DMS114 treated with DMSO at 0.1 percent for 48 hours (cell line): Measurements from ENCODE around the gene MLLT1.
A peak's percentile ranks its signal among the peaks of the same experiment; 100 is the strongest.

Experiments
- DNase-seq: peaks from one replicate; lab custom pipeline; 2025; ENCODE audit not compliant: unreplicated experiment; lab: John Stamatoyannopoulos, UW

The MLLT1 gene

DNA sequence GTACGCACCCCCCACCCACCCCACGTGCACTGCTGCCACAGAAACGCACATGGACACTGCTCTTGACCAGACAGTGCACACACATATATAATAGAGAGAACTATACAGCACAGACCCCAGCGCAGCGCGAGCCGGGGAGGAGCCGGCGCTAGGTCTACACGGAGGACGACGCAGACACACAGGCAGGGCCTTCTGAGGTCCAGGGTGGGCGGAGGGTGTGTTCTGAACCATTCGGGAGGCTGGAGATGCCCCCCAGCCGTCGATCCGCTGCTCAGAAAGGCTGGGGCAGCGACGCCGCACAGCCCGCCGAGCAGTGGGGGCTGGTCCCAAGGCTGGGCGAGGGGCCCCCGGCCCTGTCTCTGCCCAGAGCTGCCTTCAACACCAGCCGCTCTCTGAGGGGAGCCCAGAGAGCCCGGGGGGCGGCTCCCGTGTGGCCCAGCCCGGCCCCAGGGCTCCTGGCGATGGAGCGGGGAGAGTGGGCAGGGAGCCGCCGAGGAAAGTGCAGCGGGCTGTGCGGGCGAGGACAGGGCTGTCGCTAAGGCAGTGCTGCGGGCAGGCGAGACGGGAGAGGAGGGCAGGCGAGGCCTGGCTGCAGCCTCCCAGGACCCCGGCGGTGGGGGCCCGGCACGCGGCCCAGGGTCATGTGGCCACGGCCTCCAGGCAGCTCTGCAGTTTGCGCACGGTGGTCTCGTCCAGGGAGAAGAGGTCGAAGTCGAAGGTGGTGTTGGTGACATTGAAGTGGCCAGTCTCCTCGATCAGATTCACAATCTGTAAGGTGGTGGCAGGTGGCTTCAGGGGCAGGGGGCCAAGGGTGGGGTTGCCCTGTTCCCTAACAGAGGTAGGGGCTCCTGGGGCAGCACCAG lies 67.1 kb downstream of the MLLT1 start:
- no peak for DNase-seq

GRCh38 chr19:6211632-6212402 lies 68.0 kb downstream of the MLLT1 start:
- no peak for DNase-seq

DNA sequence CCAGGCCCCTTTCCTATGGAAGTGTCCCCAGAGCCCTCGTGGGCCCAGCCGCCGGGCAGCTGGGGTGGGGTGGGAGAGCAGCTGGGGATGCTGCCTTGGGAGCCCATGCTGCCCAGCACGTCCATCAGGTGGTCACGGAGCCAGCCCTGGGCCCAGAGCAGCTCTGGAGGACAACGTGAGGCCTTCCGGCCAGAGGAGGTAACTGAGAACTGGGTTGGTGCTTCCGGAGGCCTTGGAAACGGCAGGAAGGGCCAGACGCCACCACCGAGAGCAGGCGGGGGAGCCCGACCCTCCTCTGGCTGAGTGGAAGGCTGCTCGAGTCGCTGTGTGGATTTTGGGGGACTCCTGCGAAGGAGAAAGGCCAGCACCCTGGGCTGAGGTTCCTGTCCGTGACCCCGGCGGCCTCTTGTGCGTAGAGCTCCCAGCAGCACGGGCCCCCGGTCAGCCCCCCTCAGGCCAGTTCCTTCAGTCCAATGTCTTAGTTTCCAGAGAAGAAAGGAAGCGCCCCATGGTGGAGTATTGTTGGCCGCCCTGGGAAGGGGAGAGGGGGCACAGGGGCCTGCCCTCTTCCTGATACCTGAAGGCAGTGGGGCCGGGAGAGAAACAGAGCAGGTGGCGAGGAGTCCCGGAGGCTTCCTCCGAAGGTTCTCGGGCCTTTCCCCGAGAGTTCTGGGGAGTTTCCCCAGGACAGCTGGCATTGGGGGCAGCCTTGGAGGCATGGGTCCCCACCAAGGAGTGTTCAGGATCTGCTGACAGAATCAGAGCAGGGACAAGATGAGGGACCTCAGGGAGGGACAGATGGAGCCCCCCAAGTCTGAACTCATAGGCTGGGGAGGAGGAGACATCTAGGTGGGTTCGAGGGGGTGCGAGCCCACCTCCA lies 68.8 kb downstream of the MLLT1 start:
- no peak for DNase-seq

DNA sequence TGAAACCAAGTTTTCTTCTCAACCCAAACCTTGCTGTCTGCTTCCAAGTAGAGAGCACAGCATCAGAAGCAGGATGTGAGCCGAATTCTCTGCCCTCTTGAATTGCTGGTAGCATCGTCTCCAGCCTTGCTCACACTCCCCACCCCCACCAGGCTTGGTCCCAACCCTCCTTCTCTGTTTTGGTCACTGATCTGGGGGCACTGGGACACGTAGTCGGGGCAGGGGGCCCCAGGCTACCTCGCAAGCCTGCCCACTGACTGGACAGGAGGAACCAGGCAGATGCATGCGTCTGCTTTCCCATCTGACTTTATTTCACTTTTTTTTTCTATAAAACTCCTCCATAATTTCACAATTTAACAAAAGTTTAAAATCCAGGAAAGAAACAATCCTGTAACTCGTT lies 69.7 kb downstream of the MLLT1 start:
- DNase-seq = no peak

GRCh38 chr19:6209680-6210079 lies 70.1 kb downstream of the MLLT1 start:
- no peak for DNase-seq

- no peak for DNase-seq
Observed at GRCh38 chr19:6209233-6209632, 70.5 kb downstream of the MLLT1 start.

- DNase-seq = no peak
Observed at GRCh38 chr19:6204866-6205723, 74.7 kb downstream of the MLLT1 start.

DNA sequence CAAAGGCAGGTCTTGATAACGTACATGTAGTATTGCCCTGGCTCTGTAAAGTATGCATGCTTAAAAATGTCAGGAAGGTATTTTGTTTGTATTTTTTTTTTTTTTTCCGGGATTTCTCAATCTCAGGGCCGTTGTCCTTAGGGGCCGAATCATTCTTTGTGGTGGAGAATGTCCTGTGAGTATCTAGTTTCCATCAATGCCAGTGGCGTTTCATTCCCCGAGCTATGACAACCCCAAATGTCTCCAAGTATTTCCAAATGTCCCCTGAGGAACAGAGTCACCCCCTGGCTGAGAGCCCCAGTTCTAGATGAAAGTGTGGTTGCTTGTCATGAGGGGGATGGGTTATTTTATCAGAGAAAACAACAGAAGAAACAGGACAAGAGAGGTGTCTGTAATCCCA lies 75.6 kb downstream of the MLLT1 start:
- no peak for DNase-seq

DNA sequence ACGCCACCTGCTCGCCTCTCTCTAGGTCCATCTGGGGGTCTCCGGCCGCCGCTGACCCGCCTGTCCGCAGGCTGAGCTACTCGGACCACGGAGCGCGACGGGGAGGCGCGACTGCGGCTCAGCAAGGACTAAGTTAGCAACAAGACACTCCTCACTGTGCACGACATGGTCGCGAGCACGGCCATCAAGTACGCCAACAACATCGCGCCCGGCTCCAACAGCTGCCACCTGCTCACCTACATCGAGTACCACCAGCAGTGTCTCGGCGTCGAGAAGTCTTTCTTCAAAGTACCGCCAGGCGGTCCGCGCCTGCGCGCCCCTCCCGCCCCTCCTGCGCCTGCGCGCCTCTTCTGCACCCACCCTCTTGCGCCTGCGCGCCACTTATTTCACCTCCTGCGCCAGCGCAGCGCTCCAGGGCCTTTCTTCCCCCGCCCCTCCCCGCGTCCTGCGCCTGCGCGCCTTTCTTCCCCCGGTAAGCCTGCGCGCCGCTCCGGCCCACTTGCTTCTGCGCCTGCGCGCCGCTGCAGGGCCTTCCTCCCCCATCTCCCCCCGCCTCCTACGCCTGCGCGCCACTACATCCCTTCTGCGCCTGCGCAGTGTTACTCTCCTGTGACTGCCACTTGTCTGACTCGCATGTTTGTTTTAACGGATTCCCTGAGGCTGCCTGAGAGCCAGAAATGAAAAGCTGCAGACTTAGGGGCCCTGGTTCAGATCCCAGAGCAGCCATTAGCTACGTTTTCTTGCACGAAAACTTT lies 80.4 kb downstream of the MLLT1 start:
- peak; percentile 92 for DNase-seq

GRCh38 chr19:6198896-6199239 lies 80.9 kb downstream of the MLLT1 start:
- no peak for DNase-seq

GRCh38 chr19:6196361-6196760 lies 83.4 kb downstream of the MLLT1 start:
- no peak for DNase-seq

- DNase-seq = no peak
Observed at GRCh38 chr19:6188811-6189210, 91.0 kb downstream of the MLLT1 start.

- DNase-seq = no peak
Observed at GRCh38 chr19:6187374-6187773, 92.4 kb downstream of the MLLT1 start.

DNA sequence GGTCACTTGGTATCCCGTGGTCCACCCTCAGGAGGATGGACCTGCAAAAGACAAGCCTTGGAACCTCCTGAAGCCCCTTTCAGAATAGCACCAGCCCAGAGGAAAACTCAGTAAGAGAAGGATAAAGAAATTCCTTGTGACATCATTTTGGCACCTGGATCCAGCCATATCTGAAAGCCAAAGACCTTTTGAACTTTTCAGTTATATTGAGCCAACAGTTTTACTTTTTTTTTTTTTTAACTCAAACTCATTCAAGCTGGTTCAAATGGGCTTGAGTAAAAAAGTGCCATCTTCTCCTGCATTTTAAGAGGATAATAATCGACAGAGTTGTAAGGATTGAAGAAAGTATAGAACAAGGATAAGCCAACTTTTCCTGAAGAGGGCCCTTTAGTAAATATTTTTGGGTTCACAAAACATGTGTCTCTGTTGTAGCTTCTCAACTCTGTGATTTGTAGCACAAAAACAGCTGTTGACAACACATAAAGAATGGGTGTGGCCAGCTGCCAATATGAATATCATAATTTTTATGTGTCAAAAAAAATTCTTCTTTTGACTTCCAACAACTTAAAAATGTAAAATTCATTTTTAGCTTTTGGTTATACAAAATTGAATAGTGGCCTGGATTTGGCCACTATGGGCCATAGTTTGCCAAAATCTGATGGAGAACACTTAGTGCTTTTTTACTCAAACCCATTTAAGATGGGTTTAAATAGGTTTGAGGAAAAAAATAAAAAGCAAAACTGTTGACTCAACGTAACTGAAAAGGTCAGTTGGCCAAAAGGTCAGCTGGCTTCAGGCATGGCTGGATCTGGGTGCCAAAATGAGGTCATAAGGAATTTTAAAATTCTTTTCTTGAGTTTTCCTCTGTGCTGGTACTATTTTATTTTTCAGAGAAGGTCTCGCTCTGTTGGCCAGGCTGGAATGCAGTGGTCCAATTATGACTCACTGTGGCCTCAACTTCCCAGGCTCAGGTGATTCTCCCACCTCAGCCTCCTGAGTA lies 93.6 kb downstream of the MLLT1 start:
- DNase-seq = no peak

DNA sequence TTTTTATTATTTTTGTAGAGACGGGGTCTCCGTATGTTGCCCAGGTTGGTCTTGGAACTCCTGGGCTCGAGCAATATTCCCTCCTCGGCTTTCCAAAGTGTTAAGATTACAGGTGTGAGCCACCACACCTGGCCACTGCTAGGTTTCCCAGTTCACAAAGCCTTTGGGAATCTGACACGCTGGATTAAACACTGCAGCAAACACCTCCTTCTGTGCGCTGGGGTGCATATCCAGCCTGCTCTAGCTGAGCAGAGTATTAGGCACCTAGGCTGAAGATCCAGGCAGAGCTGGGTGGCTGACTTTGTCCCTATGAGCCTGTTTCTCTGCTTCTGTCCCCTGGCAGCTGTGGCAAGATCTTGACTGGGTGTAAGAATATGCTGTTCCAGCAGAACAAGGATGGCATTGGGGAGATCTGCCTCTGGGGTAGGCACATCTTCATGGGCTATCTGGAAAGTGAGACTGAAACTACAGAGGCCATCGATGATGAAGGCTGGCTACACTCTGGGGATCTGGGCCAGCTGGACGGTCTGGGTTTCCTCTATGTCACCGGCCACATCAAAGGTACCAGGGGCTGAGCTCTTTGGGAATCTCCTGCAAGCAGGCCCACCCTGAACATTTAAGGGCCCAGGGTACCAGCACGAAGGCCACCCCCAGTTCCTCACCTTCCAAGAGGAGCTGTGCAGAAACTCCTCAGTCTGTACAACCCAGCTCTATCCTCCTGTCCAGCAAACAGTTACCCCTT lies 94.5 kb downstream of the MLLT1 start:
- DNase-seq = no peak

DNA sequence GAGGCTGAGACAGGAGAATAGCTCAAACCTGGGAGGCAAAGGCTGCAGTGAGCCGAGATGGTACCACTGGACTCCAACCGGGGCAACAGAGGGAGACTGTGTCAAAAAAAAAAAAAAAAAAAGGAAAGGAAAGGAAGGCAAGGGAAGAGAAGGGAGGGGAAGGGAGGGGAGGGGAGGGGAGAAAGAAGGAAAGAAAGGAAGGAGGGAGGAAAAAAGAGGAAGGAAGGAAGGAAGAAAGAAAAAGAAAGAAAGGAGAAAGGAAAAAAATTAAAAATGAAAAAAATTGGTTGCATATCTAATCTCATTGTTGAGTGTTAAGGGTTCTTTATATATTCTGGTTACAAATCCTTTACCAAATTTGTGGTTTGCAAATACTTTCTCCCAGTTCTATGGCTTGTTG lies 98.7 kb downstream of the MLLT1 start:
- DNase-seq = no peak

GRCh38 chr19:6173190-6173589 lies 106.6 kb downstream of the MLLT1 start:
- no peak for DNase-seq
